Measurements from ENCODE around the gene PHIP. TPM values are rescaled to one million over a fixed set of nuclear protein-coding genes. Genes with fewer than 3 reads are reported as not detected.

The PHIP gene
- total and polyA plus RNA-seq, 2 of the 8 experiments (the other 6 are each of a cell fraction or from before 2014, with no cell fraction given): 7.3 to 56.2 TPM

DNA sequence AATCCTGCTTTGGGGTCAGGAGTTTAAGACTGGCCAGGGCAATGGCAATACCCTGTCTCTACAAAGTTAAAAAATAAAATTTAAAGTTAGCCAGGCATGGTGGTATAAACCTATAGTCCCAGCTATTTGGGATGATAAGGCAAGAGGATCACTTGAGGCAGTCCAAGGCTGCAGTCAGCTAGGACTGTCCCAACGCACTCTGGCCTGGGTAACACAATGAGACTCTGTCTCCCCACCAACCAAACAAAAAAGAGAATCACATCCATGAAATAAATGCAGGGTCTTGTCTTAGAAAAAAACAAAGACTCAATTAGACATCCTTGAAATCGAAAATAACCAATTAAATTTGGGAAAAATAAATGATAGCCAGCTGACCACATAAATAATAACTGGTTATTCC lies 88.9 kb downstream of the PHIP start:
- no peak overlapping the region for H2BK20ac ChIP-seq (ENCODE audit: low read length)
- H2BK15ac ChIP-seq (ENCODE audit: low read length): no peak overlapping the region
- no peaks in the 10 kb centered on the region for H3K79me1 ChIP-seq (ENCODE audit: low read depth, low read length)
- H3K14ac ChIP-seq (ENCODE audit: insufficient read length): no peak overlapping the region
- POLR2A ChIA-PET (ENCODE audit: partially characterized antibody): no interaction called here
- no peak overlapping the region for H4K5ac ChIP-seq (ENCODE audit: insufficient read length, low read depth, low read length)
- H3K9ac ChIP-seq (replicated peaks in 1 of 4; ENCODE audit: extremely low read depth in 1 of 4, low read depth in 3 of 4, low read length in 3 of 4): no peak overlapping the region
- no peak overlapping the region for H4K91ac ChIP-seq (replicated peaks; ENCODE audit: insufficient read length, low read length)
- H3K79me2 ChIP-seq (ENCODE audit: control insufficient read depth in 1 of 2, insufficient read depth in 2 of 2, low read length in 2 of 2): 0 out of 4 replicates have a peak, but pooled peaks cover 0 to 2% of the 10 kb centered on the region in 2 experiments
- no peak overlapping the region for H3K56ac ChIP-seq (replicated peaks; ENCODE audit: insufficient read length, low read depth, low read length)
- H3K23me2 ChIP-seq (ENCODE audit: low read depth, low read length): no peaks in the 10 kb centered on the region
- H3K23ac ChIP-seq (ENCODE audit: insufficient read length): no peak overlapping the region
- no peaks in the 10 kb centered on the region for H3K9me3 ChIP-seq (ENCODE audit: insufficient read depth in 2 of 2, low read depth in 1 of 2, low read length in 1 of 2)
- no peak overlapping the region for H3K4me2 ChIP-seq (ENCODE audit: insufficient read depth in 1 of 2, low read depth in 2 of 2, low read length in 2 of 2)
- H2AK5ac ChIP-seq (ENCODE audit: low read depth, low read length): no peak overlapping the region
- H3K4me3 ChIP-seq (ENCODE audit: extremely low read depth in 1 of 4, insufficient read depth in 2 of 4, low read depth in 3 of 4, low read length in 4 of 4): no peak overlapping the region
- no peak overlapping the region for H2AFZ ChIP-seq (ENCODE audit: low read length)
- H2BK120ac ChIP-seq (replicated peaks; ENCODE audit: low read depth, low read length): no peak overlapping the region
- H3K27ac ChIP-seq (ENCODE audit: low read depth, low read length): no peak overlapping the region
- no peak overlapping the region for H3K4ac ChIP-seq (replicated peaks; ENCODE audit: insufficient read length, low read depth, low read length)
- no peak overlapping the region for H2BK5ac ChIP-seq (ENCODE audit: low read depth, low read length)
- no peaks in the 10 kb centered on the region for H3K4me1 ChIP-seq (replicated peaks in 1 of 4; ENCODE audit: control insufficient read depth in 3 of 4, insufficient read depth in 4 of 4, low read length in 3 of 4)
- no peaks in the 10 kb centered on the region for H4K20me1 ChIP-seq (replicated peaks in 1 of 2; ENCODE audit: control insufficient read depth in 1 of 2, insufficient read depth in 2 of 2, low read length in 2 of 2)
- no peak for FAIRE-seq
- WGBS, 2 experiments (ENCODE audit: extremely low coverage in 1 of 2, insufficient coverage in 1 of 2, insufficient read length in 1 of 2, insufficient replicate concordance in 2 of 2, low coverage in 1 of 2, low lambda C conversion rate in 2 of 2, missing lambda C conversion rate in 1 of 2): 82% methylated on average over 2 of the region's 2 CpGs; no CpG with 5 or more reads in 1 of the 2 experiments
- no peak for DNase-seq (ENCODE audit: low read depth in 1 of 2, low spot score in 2 of 2)
- H2BK12ac ChIP-seq (ENCODE audit: low read depth, low read length): no peak overlapping the region
- H4K8ac ChIP-seq (ENCODE audit: extremely low read depth, insufficient read depth, low read length): no peak overlapping the region
- no peaks in the 10 kb centered on the region for H3K27me3 ChIP-seq (replicated peaks in 1 of 4; ENCODE audit: control insufficient read depth in 3 of 4, extremely low read depth in 1 of 4, insufficient read depth in 3 of 4, low read length in 3 of 4)
- H3K18ac ChIP-seq (ENCODE audit: extremely low read depth, low read length): no peak overlapping the region
- CTCF ChIA-PET (ENCODE audit: partially characterized antibody): no interaction called here
- H3K36me3 ChIP-seq (ENCODE audit: control insufficient read depth in 2 of 4, insufficient read depth in 4 of 4, low read length in 3 of 4): peaks cover 15 to 94% (median 53%) of the 10 kb centered on the region in 4 experiments
- TF ChIP-seq CBX5 (IDR thresholded peaks at IDR 0.05; ENCODE audit: low read depth, low read length) (no peak), KDM5A (IDR thresholded peaks at IDR 0.05; ENCODE audit: low read length) (no peak), TCF12 (IDR thresholded peaks at IDR 0.05; ENCODE audit: low read depth, low read length) (no peak), SP2 (IDR thresholded peaks at IDR 0.05; ENCODE audit: low read length) (no peak), KDM4A (IDR thresholded peaks at IDR 0.05; ENCODE audit: low read depth, low read length, severe bottlenecking) (no peak), SP1 (IDR thresholded peaks at IDR 0.05; ENCODE audit: low read depth, low read length) (no peak), SIX5 (IDR thresholded peaks at IDR 0.05; ENCODE audit: low read depth, low read length) (no peak), TAF1 (IDR thresholded peaks at IDR 0.05; ENCODE audit: low read depth, low read length) (no peak), TEAD4 (IDR thresholded peaks at IDR 0.05; ENCODE audit: low read depth, low read length) (no peak), EZH2 (IDR thresholded peaks at IDR 0.05; ENCODE audit: low read depth, low read length, severe bottlenecking) (no peak)
- TF ChIP-seq, protein P1, sequence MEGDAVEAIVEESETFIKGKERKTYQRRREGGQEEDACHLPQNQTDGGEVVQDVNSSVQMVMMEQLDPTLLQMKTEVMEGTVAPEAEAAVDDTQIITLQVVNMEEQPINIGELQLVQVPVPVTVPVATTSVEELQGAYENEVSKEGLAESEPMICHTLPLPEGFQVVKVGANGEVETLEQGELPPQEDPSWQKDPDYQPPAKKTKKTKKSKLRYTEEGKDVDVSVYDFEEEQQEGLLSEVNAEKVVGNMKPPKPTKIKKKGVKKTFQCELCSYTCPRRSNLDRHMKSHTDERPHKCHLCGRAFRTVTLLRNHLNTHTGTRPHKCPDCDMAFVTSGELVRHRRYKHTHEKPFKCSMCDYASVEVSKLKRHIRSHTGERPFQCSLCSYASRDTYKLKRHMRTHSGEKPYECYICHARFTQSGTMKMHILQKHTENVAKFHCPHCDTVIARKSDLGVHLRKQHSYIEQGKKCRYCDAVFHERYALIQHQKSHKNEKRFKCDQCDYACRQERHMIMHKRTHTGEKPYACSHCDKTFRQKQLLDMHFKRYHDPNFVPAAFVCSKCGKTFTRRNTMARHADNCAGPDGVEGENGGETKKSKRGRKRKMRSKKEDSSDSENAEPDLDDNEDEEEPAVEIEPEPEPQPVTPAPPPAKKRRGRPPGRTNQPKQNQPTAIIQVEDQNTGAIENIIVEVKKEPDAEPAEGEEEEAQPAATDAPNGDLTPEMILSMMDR (IDR thresholded peaks at IDR 0.05; ENCODE audit: control extremely low read depth in 1 of 3, insufficient read depth in 1 of 3, low read depth in 1 of 3, low read length in 3 of 3): no peak
- TF ChIP-seq, protein P2, sequence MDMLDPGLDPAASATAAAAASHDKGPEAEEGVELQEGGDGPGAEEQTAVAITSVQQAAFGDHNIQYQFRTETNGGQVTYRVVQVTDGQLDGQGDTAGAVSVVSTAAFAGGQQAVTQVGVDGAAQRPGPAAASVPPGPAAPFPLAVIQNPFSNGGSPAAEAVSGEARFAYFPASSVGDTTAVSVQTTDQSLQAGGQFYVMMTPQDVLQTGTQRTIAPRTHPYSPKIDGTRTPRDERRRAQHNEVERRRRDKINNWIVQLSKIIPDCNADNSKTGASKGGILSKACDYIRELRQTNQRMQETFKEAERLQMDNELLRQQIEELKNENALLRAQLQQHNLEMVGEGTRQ (IDR thresholded peaks at IDR 0.05; ENCODE audit: low read length): no peak

Measured in H1 (cell line).